ENCODE results near the gene MUC5AC. TPM values are rescaled to one million over a fixed set of nuclear protein-coding genes. Genes with fewer than 3 reads are reported as not detected.
A peak's percentile ranks its signal among the peaks of the same experiment; 100 is the strongest.

MUC5AC gene
- total and polyA plus RNA-seq, 2 of the 13 experiments (the other 11 are each of a cell fraction or from before 2014, with no cell fraction given) = under 0.01 TPM; not detected in 1

DNA sequence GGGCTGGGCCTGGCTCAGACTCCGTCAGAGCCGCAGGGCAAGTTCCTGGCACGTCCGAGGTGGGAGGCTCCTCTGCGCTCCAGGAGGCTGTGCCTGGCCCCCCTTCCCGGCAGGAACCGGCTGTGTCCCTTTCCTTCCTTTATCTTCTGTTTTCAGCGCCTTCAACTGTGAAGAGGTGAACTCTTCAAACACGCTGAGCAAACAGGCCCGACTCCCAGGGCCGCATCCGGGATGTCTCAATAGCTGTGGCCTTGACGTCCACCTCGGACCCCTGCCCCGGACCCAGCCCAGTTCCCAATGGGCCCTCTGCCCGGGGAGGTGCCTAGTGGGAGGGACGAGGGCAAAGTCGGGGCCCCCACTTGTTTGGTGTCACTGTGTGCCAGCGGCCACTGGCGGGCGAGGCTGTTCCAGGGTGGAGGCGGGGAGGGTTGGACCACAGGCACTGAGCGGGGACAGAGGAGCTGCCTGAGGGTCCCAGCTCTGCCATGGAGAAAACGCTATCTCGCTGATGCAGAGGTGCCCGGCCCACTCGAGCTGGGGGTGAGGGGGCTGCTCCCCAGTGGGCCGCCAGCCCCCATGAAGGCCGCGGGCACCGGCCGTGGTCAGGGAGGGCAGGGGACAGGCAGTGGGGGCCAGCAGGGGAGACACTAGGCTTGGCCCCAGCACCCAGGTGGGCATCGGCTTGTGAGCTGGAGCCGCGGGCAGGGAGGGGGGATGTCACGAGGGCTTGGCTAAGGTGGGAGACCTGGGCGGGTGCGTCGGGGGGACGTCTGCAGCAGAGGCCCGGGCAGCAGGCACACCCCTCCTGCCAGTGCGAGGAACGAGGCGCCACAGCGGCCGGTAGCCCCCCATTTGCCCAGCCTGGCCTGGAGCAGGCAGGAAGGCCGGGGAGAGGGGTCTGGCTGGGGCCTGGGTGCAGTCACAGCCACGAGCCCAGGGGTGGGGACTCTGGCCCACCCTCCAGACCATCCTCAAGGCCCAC is 62.4 kb downstream of the MUC5AC start (continued):
- TF ChIP-seq, protein P1, sequence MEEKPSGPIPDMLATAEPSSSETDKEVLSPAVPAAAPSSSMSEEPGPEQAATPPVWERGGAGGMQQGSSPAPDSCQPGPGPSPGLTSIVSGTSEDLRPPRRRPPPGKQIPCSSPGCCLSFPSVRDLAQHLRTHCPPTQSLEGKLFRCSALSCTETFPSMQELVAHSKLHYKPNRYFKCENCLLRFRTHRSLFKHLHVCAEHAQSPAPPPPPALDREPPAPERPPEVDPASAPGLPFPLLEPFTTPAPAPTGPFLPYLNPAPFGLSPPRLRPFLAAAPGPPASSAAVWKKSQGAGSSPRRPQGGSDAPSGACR (CRISPR knock-in tag; IDR thresholded peaks at IDR 0.05) = peak; percentile 77; the same call in 1 of the 2 replicates
- TF ChIP-seq PHF5A (CRISPR knock-in tag; IDR thresholded peaks at IDR 0.05; ENCODE audit: low read depth, unreplicated experiment) = no peak
- TF ChIP-seq ZNF670 (CRISPR knock-in tag; IDR thresholded peaks at IDR 0.05; ENCODE audit: borderline replicate concordance) = peak; percentile 88
- TF ChIP-seq, protein P2, sequence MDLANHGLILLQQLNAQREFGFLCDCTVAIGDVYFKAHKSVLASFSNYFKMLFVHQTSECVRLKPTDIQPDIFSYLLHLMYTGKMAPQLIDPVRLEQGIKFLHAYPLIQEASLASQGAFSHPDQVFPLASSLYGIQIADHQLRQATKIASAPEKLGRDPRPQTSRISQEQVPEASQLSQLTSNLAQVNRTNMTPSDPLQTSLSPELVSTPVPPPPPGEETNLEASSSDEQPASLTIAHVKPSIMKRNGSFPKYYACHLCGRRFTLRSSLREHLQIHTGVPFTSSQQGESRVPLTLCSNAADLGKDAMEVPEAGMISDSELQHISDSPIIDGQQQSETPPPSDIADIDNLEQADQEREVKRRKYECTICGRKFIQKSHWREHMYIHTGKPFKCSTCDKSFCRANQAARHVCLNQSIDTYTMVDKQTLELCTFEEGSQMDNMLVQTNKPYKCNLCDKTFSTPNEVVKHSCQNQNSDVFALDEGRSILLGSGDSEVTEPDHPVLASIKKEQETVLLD (CRISPR knock-in tag; IDR thresholded peaks at IDR 0.05; ENCODE audit: low read depth) = no peak
- TF ChIP-seq, protein P3, sequence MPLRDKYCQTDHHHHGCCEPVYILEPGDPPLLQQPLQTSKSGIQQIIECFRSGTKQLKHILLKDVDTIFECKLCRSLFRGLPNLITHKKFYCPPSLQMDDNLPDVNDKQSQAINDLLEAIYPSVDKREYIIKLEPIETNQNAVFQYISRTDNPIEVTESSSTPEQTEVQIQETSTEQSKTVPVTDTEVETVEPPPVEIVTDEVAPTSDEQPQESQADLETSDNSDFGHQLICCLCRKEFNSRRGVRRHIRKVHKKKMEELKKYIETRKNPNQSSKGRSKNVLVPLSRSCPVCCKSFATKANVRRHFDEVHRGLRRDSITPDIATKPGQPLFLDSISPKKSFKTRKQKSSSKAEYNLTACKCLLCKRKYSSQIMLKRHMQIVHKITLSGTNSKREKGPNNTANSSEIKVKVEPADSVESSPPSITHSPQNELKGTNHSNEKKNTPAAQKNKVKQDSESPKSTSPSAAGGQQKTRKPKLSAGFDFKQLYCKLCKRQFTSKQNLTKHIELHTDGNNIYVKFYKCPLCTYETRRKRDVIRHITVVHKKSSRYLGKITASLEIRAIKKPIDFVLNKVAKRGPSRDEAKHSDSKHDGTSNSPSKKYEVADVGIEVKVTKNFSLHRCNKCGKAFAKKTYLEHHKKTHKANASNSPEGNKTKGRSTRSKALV (CRISPR knock-in tag; IDR thresholded peaks at IDR 0.05) = peak; percentile 70; the same call in 1 of the 2 replicates
- TF ChIP-seq HOXA5 (CRISPR knock-in tag; IDR thresholded peaks at IDR 0.05) = peak; percentile 90; the same call in 1 of the 2 replicates
- 0 out of 2 replicates have a peak, but pooled peaks have one; percentile 65 for TF ChIP-seq REL (CRISPR knock-in tag; conservative IDR thresholded peaks at IDR 0.05)
- TF ChIP-seq ZNF615 (CRISPR knock-in tag; IDR thresholded peaks at IDR 0.05; ENCODE audit: borderline replicate concordance) = no peak
- TF ChIP-seq, protein P4, sequence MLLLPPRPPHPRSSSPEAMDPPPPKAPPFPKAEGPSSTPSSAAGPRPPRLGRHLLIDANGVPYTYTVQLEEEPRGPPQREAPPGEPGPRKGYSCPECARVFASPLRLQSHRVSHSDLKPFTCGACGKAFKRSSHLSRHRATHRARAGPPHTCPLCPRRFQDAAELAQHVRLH (CRISPR knock-in tag; IDR thresholded peaks at IDR 0.05; ENCODE audit: borderline replicate concordance, low read depth) = peak; percentile 43; the same call in 1 of the 2 replicates
- TF ChIP-seq SETDB1 (CRISPR knock-in tag; IDR thresholded peaks at IDR 0.05; ENCODE audit: borderline replicate concordance) = no peak
- TF ChIP-seq, protein P5, sequence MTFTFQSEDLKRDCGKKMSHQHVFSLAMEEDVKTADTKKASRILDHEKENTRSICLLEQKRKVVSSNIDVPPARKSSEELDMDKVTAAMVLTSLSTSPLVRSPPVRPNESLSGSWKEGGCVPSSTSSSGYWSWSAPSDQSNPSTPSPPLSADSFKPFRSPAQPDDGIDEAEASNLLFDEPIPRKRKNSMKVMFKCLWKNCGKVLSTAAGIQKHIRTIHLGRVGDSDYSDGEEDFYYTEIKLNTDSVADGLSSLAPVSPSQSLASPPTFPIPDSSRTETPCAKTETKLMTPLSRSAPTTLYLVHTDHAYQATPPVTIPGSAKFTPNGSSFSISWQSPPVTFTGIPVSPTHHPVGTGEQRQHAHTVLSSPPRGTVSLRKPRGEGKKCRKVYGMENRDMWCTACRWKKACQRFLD (CRISPR knock-in tag; IDR thresholded peaks at IDR 0.05; ENCODE audit: borderline replicate concordance) = 0 out of 2 replicates have a peak, but pooled peaks have one; percentile 72
- peak; percentile 91 for TF ChIP-seq HOXD1 (CRISPR knock-in tag; IDR thresholded peaks at IDR 0.05)
- TF ChIP-seq HOXA7 (CRISPR knock-in tag; IDR thresholded peaks at IDR 0.05) = no peak
- peak; percentile 94 for TF ChIP-seq MIER3 (CRISPR knock-in tag; IDR thresholded peaks at IDR 0.05; ENCODE audit: borderline replicate concordance)
- TF ChIP-seq PAX8 (CRISPR knock-in tag; IDR thresholded peaks at IDR 0.05; ENCODE audit: borderline replicate concordance) = no peak
- peak; percentile 77 for TF ChIP-seq SAP130 (CRISPR knock-in tag; IDR thresholded peaks at IDR 0.05; ENCODE audit: low read depth)
- TF ChIP-seq ZC3H4 (CRISPR knock-in tag; IDR thresholded peaks at IDR 0.05; ENCODE audit: borderline replicate concordance) = no peak
- TF ChIP-seq, protein P6, sequence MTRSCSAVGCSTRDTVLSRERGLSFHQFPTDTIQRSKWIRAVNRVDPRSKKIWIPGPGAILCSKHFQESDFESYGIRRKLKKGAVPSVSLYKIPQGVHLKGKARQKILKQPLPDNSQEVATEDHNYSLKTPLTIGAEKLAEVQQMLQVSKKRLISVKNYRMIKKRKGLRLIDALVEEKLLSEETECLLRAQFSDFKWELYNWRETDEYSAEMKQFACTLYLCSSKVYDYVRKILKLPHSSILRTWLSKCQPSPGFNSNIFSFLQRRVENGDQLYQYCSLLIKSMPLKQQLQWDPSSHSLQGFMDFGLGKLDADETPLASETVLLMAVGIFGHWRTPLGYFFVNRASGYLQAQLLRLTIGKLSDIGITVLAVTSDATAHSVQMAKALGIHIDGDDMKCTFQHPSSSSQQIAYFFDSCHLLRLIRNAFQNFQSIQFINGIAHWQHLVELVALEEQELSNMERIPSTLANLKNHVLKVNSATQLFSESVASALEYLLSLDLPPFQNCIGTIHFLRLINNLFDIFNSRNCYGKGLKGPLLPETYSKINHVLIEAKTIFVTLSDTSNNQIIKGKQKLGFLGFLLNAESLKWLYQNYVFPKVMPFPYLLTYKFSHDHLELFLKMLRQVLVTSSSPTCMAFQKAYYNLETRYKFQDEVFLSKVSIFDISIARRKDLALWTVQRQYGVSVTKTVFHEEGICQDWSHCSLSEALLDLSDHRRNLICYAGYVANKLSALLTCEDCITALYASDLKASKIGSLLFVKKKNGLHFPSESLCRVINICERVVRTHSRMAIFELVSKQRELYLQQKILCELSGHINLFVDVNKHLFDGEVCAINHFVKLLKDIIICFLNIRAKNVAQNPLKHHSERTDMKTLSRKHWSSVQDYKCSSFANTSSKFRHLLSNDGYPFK (CRISPR knock-in tag; IDR thresholded peaks at IDR 0.05; ENCODE audit: borderline replicate concordance) = no peak
- no peak for TF ChIP-seq SP140L (CRISPR knock-in tag; IDR thresholded peaks at IDR 0.05; ENCODE audit: borderline replicate concordance)

Measured in HepG2 (cell line).